Small intestine (tissue), 7 donors: ENCODE data around the gene TNS1. TPM values are rescaled to one million over a fixed set of nuclear protein-coding genes. Genes with fewer than 3 reads are reported as not detected.

ENCODE experiments used
- DNase-seq, 2 donors: peaks; one replicate each; pipeline versions ENCODE4 v3.0.0 to v3.0.0-alpha.2; 2013
- FAIRE-seq: peaks from 2 replicates; lab custom pipeline; 2012; peaks lifted over from hg19 to GRCh38; lab: Jason Lieb, UNC
- H3K27ac ChIP-seq, 3 donors: one replicate each; pipeline ENCODE4 v1.5.1; 2013; ENCODE audit warnings: low read length in 2 of 3, mild to moderate bottlenecking in 2 of 3, control low read depth in 1 of 3, inconsistent platforms in 1 of 3, low read depth in 1 of 3, moderate library complexity in 1 of 3
- H3K27me3 ChIP-seq, 3 donors: one replicate each; pipeline ENCODE4 v1.6.1; 2013; ENCODE audit warnings: low read length in 3 of 3, inconsistent platforms in 1 of 3; ENCODE audit not compliant: control insufficient read depth in 3 of 3, insufficient read depth in 3 of 3
- H3K36me3 ChIP-seq, 3 donors: one replicate each; pipeline ENCODE4 v1.6.1; 2013; ENCODE audit warnings: low read length in 3 of 3, inconsistent platforms in 1 of 3, low read depth in 1 of 3, mild to moderate bottlenecking in 1 of 3, moderate library complexity in 1 of 3; ENCODE audit not compliant: control insufficient read depth in 3 of 3, insufficient read depth in 2 of 3
- H3K4me1 ChIP-seq, 3 donors: one replicate each; pipeline ENCODE4 v1.6.1; 2013; ENCODE audit warnings: low read length in 2 of 3, inconsistent platforms in 1 of 3, low read depth in 1 of 3, mild to moderate bottlenecking in 1 of 3, moderate library complexity in 1 of 3; ENCODE audit not compliant: control insufficient read depth in 3 of 3, insufficient read depth in 2 of 3
- H3K4me3 ChIP-seq, 3 donors: one replicate each; pipeline ENCODE4 v1.5.1; 2013; ENCODE audit warnings: low read length in 3 of 3, control low read depth in 1 of 3, inconsistent platforms in 1 of 3, low read depth in 1 of 3, mild to moderate bottlenecking in 1 of 3, moderate library complexity in 1 of 3
- H3K9me3 ChIP-seq, 2 donors: one replicate each; pipeline ENCODE4 v1.6.1; 2013; ENCODE audit warnings: low read depth in 1 of 2, low read length in 1 of 2; ENCODE audit not compliant: control insufficient read depth in 2 of 2, insufficient read depth in 1 of 2
- WGBS, 3 donors: extraction: QIAGEN DNeasy Blood & Tissue Kit; methylation state at CpG; one replicate each; pipeline ENCODE4 v1.1.7; 2013; 5-methylcytosine and 5-hydroxymethylcytosine counted together
- polyA plus RNA-seq, 4 donors: library from polyadenylated mRNA; stranded (reverse) in 3 of 4; unstranded in 1 of 4; fragments of 200-250 nt in 3 of 4; fragments of 120-200 nt in 1 of 4; gene quantifications; one replicate each; pipeline versions ENCODE4 v1.2.1 to v1.2.3, GENCODE V29; 2013
- donor health status: healthy with polysubstance abuse.
- donor health status: control.
- donor health status: control.
- donor health status: Bipolar disorder and iron deficiency.
- donor health status: healthy.

TNS1 gene
- polyA plus RNA-seq, 4 donors, result 1.3 to 52.1 (median 9.8) TPM

GRCh38 chr2:217753460-217754200, 249.2 kb downstream of the TNS1 start:
- Histone ChIP-seq H3K27ac (no peak overlapping the region), H3K36me3 (no peaks in the 10 kb centered on the region), H3K27me3 (peaks cover 0 to 14% (median 0%) of the 10 kb centered on the region in 3 donors), H3K9me3 (no peaks in the 10 kb centered on the region), H3K4me3 (no peak overlapping the region), H3K4me1 (no peaks in the 10 kb centered on the region)
- FAIRE-seq (no peak), DNase-seq (no peak)
- 75 to 85% (median 75%) methylated on average over 9 of the region's 9 CpGs for WGBS, 3 donors

- H3K27me3 ChIP-seq, result peaks cover 0 to 14% (median 0%) of the 10 kb centered on the region in 3 donors
- H3K4me3 ChIP-seq, result no peak overlapping the region
- H3K36me3 ChIP-seq, result no peaks in the 10 kb centered on the region
- no peaks in the 10 kb centered on the region for H3K9me3 ChIP-seq
- FAIRE-seq (no peak), DNase-seq (no peak)
- WGBS, 3 donors, result 73 to 81% (median 74%) methylated on average over 10 of the region's 10 CpGs
- no peak overlapping the region for H3K27ac ChIP-seq
- H3K4me1 ChIP-seq, result no peaks in the 10 kb centered on the region
These were observed 249.9 kb downstream of the TNS1 start for GRCh38 chr2:217752714-217753459.

GRCh38 chr2:217751952-217752351, 250.8 kb downstream of the TNS1 start:
- Histone ChIP-seq H3K4me1 (no peaks in the 10 kb centered on the region), H3K36me3 (no peaks in the 10 kb centered on the region), H3K9me3 (no peaks in the 10 kb centered on the region), H3K27me3 (peaks cover 0 to 14% (median 0%) of the 10 kb centered on the region in 3 donors), H3K4me3 (no peak overlapping the region), H3K27ac (no peak overlapping the region)
- no peak for FAIRE-seq
- no peak for DNase-seq
- WGBS, 3 donors, result 69 to 91% (median 74%) methylated on average over 1 of the region's 1 CpG

GRCh38 chr2:217751192-217751591, 251.6 kb downstream of the TNS1 start:
- no peaks in the 10 kb centered on the region for H3K9me3 ChIP-seq
- peaks cover 0 to 11% (median 0%) of the 10 kb centered on the region in 3 donors for H3K27me3 ChIP-seq
- no peaks in the 10 kb centered on the region for H3K4me1 ChIP-seq
- H3K27ac ChIP-seq, result no peak overlapping the region
- H3K36me3 ChIP-seq, result no peaks in the 10 kb centered on the region
- DNase-seq, result no peak
- H3K4me3 ChIP-seq, result no peak overlapping the region
- WGBS, 3 donors, result 81 to 85% (median 81%) methylated on average over 7 of the region's 7 CpGs
- FAIRE-seq, result no peak

Other genes starting within 250 kb of the TNS1 start
- under 1 TPM in 3 of 4 donors, not detected in 1; 0.22 to 0.25 (median 0.24) TPM for gene RUFY4, start 66.3 kb upstream of the TNS1 start, polyA plus RNA-seq
- under 1 TPM in 3 of 4 donors, not detected in 1; 0.04 to 0.45 (median 0.07) TPM for gene CXCR2, start 123.0 kb upstream of the TNS1 start, polyA plus RNA-seq
- gene CXCR1, start 164.0 kb upstream of the TNS1 start, polyA plus RNA-seq, result under 1 TPM in 2 of 4 donors, not detected in 2; 0.03 to 0.22 TPM
- 100 to 1,000 TPM; 242 to 300 (median 270) TPM for gene ARPC2, start 214.2 kb upstream of the TNS1 start, polyA plus RNA-seq